NB4 (cell line): ENCODE results near the gene MYO16.

Source experiments
- DNase-seq: peaks from one replicate; pipeline ENCODE4 v3.0.0; 2010; ENCODE audit warnings: low read depth
- H3K4me3 ChIP-seq: one replicate; pipeline ENCODE4 v1.5.1; 2011; ENCODE audit warnings: mild to moderate bottlenecking, low read depth, low read length, moderate library complexity
- MYC ChIP-seq: IDR thresholded peaks from 2 replicates; pipeline ENCODE4 v1.6.1; 2011; ENCODE audit warnings: low read depth, low read length
- POLR2A ChIP-seq: IDR thresholded peaks from 2 replicates; pipeline ENCODE4 v1.6.1; 2011; ENCODE audit warnings: mild to moderate bottlenecking; ENCODE audit not compliant: insufficient read length; ENCODE audit errors: extremely low read depth
- TF ChIP-seq, protein P1 (sequence below): IDR thresholded peaks from 2 replicates; pipeline ENCODE4 v1.6.1; 2011; ENCODE audit warnings: low read depth, low read length
- TF ChIP-seq, protein P2 (sequence below): IDR thresholded peaks from one replicate; pipeline ENCODE4 v1.5.1; 2012; ENCODE audit warnings: low read depth, low read length

The MYO16 gene

DNA sequence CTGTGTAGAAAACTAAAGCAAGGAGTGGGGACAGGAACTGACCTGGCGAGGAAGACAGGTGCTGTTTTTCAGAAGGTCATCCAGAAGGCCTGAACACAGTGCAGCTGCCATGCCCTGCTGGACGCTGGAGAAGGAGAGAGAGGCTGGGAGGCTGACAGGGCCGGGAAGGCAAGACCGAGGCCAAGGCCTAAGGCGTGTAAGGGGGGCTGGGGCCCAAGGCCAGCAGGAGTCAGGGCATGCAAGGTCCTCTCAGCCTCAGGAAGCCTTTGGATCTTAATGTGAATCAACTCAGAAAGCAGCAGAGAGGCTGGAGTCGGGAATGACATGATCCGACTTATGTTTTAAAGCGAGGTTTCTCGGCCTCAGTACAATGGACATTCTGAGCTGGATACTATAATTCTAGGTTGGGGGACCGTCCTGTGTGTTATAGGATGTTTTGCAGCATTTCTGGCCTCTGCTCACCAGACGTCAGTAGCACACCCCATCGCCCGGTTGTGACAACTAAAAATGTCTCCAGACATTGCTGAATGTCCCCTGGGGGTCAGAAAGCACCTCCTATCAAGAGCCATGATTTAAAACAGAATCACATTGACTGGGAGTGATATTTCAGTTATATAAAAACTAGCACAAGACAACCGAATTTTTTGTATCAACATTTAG, 530.4 kb downstream of the MYO16 start:
- TF ChIP-seq POLR2A (no peak), MYC (no peak)
- TF ChIP-seq, protein P1, sequence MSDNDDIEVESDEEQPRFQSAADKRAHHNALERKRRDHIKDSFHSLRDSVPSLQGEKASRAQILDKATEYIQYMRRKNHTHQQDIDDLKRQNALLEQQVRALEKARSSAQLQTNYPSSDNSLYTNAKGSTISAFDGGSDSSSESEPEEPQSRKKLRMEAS, result no peak
- TF ChIP-seq, protein P2, sequence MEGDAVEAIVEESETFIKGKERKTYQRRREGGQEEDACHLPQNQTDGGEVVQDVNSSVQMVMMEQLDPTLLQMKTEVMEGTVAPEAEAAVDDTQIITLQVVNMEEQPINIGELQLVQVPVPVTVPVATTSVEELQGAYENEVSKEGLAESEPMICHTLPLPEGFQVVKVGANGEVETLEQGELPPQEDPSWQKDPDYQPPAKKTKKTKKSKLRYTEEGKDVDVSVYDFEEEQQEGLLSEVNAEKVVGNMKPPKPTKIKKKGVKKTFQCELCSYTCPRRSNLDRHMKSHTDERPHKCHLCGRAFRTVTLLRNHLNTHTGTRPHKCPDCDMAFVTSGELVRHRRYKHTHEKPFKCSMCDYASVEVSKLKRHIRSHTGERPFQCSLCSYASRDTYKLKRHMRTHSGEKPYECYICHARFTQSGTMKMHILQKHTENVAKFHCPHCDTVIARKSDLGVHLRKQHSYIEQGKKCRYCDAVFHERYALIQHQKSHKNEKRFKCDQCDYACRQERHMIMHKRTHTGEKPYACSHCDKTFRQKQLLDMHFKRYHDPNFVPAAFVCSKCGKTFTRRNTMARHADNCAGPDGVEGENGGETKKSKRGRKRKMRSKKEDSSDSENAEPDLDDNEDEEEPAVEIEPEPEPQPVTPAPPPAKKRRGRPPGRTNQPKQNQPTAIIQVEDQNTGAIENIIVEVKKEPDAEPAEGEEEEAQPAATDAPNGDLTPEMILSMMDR, result no peak

DNA sequence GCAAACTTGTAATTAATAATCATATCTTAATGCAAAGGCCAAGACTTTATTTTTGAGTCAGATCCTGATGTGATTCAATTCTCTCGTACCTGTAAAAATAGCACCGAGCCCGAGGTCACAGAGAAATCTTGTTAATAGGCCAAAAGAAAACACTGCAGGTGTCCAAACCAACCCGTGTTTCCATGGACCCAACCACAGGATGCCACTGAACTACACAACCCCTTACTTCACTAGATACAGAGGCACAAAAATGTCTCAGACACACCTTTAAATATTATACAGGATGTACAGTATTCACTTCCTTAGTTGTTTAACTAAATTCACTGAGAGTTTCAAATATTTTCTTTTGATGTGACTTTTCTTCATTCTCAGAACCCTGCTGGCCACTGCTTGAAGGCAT, 530.9 kb downstream of the MYO16 start:
- TF ChIP-seq, protein P1, result no peak
- TF ChIP-seq, protein P2, result no peak
- TF ChIP-seq MYC (no peak), POLR2A (no peak)
- H3K4me3 ChIP-seq, result no peak overlapping the region
- DNase-seq, result no peak

More for the DNA sequence above, 530.4 kb downstream of the MYO16 start:
- no peak for DNase-seq
- no peak overlapping the region for H3K4me3 ChIP-seq

DNA sequence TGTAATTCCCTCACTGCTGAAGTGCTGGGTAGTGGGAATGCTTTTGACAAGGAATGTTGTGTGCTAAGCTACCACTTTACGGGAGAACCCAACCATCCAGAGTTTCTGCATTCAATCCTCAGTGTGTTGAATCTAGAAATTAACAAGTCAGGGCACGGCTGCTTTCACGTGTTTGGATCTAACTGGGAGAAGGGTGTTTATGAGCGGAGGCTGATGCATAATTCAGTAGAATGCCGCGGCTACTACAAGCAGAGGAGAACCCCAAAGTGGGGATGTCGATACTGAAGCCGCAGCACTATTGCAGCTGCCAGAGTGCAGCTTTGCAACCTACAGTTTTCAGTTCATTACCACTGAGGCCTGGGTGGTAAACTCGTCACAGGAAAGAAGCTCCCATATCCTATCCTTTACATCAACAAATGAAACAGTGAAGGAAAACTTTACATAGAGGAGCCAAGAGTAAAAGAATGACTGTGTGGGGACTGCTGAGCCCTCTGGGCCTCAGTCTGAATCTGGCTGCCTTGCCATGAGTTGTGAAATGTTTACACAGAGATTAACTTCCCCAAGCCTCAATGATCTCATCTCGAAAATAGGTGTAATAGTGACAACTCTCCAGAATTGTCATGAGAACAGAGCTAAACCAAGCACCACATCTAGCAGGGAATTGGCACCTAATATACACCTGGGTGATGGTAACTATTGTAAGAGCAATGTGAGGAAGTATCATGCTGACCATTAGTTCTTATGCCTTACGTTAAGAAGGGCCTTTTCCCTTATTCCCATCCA, 531.7 kb downstream of the MYO16 start:
- no peak overlapping the region for H3K4me3 ChIP-seq
- TF ChIP-seq POLR2A, result no peak
- TF ChIP-seq, protein P1, result no peak
- no peak for TF ChIP-seq MYC
- TF ChIP-seq, protein P2, result no peak
- peak; percentile 21 for DNase-seq

DNA sequence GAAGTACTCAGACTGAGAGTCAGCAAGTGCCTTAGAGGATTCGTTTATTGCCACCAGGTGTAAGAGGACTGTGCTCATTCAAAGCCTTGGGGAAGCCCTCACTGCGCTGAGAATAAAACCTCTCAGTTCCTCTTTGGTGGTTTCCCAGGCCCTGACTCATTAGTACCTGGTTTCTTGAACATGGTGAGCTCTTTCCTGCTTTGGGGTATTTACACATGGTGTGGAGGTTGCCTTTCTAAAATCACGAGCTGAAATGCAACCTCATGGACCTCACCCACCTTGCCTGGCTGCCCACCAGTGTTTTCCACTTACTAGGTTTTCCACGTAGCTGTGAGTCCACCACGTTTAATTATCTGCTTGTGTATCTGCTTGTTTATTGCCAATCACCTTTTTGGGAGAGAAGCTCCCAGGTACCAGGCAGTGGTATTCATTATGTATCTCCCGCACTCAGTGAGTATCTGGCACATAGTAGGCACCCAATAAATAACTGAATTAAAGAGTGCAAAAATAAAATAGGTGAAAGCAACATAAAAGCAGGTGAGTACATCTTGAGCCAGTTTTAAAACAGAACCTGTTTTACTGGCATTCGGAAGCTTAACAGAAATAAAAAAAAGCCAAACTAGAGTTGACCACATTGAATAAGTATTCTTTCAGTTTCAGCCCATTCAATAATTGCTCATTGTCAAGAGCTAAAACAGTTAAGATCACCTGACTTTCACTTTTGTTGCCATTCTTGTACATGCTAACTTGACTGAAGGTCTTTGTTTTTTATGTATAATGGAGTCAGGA, 533.0 kb downstream of the MYO16 start:
- TF ChIP-seq, protein P2, result no peak
- TF ChIP-seq, protein P1, result peak; percentile 63
- no peak for TF ChIP-seq POLR2A
- peak; percentile 72 for TF ChIP-seq MYC
- no peak overlapping the region for H3K4me3 ChIP-seq
- DNase-seq, result peak; percentile 91

DNA sequence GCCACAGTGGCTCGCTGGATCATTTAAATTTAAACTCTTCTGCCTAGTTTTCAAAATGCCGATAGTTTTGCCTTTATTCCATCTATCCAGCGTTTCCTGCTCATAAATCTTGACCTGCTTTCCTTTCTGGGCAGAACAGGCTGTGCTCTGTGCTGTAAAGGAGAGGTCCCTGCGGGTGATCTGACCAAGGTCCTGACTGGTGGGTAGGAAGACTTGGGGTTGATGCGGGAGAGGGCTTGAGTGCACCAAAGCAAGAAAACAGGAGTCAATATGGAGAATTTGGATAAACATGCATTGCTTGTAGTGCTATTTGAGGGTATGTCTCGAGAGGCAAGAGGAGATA, 533.6 kb downstream of the MYO16 start:
- DNase-seq, result no peak
- no peak overlapping the region for H3K4me3 ChIP-seq
- TF ChIP-seq POLR2A, result no peak
- TF ChIP-seq, protein P2, result no peak
- TF ChIP-seq, protein P1, result no peak
